SH-SY5Y (cell line): ENCODE results near the gene ABCA7.

Source experiments
- GATA2 ChIP-seq: IDR thresholded peaks from 2 replicates; pipeline ENCODE4 v1.6.1; 2011; ENCODE audit warnings: mild to moderate bottlenecking, low read depth, low read length
- GATA3 ChIP-seq: IDR thresholded peaks from 2 replicates; pipeline ENCODE4 v1.6.1; 2011; ENCODE audit warnings: low read depth, mild to moderate bottlenecking, low read length, moderate library complexity

- no peak for TF ChIP-seq GATA2
- TF ChIP-seq GATA3: no peak
Measured at GRCh38 chr19:1082165-1082927, 42.4 kb downstream of the ABCA7 start.
